SIG-M5 treated with dmso at 0.1 percent for 504 hours (cell line): Measurements from ENCODE around the gene TSHZ2.

ENCODE experiments used
- DNase-seq: peaks from one replicate; lab custom pipeline; 2025; ENCODE audit not compliant: unreplicated experiment; lab: John Stamatoyannopoulos, UW

The TSHZ2 gene

GRCh38 chr20:52994184-52994970, 22.2 kb downstream of the TSHZ2 start:
- no peak for DNase-seq

- no peak for DNase-seq
Observed at GRCh38 chr20:52996130-52996529, 24.0 kb downstream of the TSHZ2 start.

GRCh38 chr20:52996658-52997057, 24.5 kb downstream of the TSHZ2 start:
- no peak for DNase-seq

- DNase-seq, result no peak
Observed at GRCh38 chr20:52998268-52998667, 26.1 kb downstream of the TSHZ2 start.

DNA sequence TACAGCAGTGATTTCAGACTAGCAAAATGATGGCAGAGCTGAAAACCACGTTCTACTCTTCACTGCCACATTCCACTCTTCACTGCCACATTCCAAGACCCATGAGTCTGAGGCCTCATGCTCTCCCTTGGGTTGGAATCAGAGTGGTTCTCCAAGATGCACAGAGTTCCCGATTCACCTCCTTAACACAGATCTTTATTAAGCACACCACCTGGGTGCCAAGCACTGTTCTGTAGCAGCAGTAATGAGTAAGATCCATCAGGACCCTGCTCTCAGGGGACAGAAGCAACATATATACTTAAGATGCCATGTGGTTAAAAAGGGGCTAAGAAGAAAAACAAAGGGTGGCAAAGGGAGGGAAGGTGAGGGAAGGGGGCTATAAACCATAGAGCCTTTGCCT, 26.9 kb downstream of the TSHZ2 start:
- no peak for DNase-seq

- no peak for DNase-seq
Observed at GRCh38 chr20:53001498-53002301, 29.5 kb downstream of the TSHZ2 start.

DNA sequence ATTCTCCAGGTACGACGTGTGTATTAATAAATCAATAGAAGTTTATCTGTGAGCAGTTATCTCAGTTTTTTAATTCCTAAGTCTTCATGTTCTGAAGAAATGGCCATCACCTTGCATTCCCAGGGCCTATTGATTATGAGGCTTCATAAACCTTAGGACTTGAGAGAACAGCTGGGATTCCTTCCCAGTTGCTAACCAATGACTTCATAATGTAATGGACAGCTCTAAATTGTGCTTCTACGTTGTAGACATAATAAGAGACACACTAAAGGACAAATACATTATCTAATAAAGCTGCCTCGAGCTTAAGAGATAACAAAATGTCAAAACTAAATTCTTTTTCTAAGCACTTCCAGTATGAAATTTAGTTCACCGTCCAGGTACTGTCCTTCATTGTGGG, 30.6 kb downstream of the TSHZ2 start:
- DNase-seq, result no peak

DNA sequence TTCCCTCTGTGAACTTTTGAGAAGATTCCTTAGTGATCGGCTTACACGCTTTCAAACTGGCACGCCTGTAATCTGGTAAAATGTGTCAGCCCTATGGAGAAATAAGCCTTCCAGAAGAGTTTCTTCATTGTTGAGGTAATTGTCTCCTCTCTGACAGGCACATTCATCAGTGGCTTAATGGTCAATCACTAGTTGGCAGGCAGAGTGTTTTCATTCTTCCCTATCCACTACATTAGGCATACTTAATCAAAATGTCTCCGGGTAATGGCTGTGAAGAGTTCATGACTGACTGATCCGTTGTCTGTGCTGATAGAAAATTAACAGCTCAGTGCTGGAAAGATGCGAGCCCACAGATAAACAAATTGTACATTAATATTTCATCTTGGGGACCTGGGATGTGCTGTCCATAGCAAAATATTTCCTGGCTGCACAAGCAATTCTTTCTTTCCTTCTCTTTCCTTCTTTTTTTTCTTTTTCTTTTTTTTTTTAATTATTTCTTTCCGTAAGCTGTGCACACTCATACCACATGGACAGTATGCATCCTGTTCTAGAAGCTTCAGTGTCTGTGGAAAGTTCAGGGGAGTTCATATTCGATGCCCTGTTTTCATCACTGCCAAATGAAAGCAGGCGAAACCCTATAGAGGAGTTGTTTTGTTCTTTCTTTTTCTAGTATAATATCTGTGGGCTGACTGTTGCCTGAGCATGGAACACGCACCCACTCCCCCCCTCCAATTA, 31.4 kb downstream of the TSHZ2 start:
- no peak for DNase-seq

DNA sequence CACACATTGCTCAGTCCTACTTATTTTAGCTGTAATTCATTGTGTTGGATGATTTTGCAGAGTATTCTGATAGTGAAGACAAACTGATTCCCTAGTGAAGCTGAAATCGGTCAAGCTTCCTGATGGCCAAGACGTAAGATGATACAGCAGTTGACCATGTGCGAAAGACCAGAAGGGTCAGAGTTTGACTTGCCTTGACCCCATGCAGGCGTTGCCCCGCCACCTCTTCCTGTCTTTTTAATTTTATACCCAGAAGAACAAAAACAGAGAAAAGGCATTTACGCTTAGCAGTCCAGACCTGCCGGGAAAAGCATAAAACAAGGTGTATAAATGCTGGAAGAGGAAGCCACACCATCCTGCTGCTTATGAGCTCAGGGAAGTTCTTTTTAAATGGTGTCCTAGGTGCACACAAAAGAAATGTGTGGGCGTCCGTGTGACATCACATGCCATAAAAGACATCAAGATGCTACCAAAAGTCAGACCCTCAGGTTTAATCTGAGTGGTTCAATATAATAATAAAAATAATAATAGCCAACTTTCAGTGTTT, 32.2 kb downstream of the TSHZ2 start:
- no peak for DNase-seq

- no peak for DNase-seq
Observed at GRCh38 chr20:53009979-53010735, 38.0 kb downstream of the TSHZ2 start.

DNA sequence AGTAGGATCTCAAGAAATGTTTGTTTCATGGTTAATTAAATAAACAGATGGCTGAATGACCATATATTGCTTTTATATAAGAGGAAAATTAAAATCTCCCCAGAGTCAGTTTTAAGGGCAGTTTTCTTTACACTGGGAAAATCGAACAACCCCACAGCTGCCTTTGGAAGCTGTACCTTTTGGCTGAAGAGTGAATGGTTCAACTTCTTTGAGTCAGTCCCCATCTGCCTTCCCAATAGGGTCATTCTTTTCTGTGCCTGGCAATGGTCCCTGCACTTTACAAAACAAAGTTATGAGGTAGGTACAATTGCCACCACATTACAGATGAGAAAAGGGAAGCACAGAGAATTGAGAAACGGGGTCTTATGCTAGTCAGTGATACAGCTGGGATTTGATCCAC, 39.5 kb downstream of the TSHZ2 start:
- no peak for DNase-seq

GRCh38 chr20:53013183-53013582, 41.0 kb downstream of the TSHZ2 start:
- DNase-seq, result no peak

DNA sequence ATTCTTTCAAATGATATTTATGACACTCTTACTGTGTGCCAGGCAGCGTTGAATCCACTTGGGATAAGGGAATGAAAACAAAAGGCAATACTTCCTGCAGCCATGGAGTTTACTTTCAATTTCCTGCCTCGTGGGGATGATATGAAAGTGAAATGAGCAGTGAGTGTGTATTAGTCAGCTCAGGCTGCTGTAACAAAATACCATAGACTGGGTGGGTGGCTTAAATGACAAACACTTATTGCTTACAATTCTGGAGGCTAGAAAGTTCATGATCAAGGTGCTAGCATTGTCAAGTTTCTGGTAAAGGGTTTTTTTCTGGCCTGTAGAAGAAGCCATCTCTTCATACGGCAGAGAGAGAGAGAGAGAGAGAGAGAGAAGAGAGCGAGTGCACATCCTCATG, 41.7 kb downstream of the TSHZ2 start:
- no peak for DNase-seq

DNA sequence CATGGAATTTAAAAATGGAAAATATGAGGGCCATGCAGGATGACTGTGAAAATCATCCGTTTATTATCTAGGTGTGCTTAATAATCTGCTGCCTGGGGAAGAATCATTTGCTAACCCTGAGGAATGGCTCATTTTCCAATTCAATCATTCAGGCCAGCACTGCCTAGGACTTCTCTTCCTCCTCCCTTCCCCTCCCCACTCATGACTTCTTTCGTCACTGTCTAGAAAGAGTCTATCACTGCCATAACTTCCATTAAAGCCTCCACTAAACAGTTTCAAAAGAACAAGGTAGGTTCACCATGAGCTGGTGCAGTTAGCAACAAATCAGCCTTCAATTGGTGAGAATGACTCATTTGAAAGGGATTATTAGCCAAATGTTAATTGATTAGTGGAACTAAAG, 43.9 kb downstream of the TSHZ2 start:
- no peak for DNase-seq

DNA sequence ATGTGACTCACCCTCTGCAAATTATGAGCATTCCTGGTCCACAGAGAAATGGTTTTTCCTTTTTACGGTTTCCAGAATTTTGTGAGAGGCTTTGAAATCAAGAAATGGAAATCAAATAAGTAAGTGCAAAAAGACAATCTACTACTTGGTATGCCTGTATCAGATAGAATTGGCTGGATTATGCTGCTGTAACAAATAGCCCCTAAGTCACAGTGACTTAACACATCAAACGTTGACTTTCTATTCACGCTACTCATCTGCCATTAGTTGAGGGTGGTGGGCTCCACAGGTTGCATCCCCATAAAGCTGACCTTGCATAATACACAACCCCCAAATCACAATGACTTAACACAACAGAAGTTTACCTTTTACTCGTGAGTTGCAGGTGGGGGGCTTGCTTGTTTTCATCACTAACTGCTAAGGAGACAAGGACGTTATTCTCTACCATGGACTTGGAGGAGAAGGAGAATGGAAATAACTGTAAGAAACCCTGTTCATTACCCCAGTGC, 44.4 kb downstream of the TSHZ2 start:
- DNase-seq, result no peak

GRCh38 chr20:53017206-53017605, 45.0 kb downstream of the TSHZ2 start:
- no peak for DNase-seq

GRCh38 chr20:53019464-53019863, 47.3 kb downstream of the TSHZ2 start:
- DNase-seq, result no peak

- no peak for DNase-seq
Observed at GRCh38 chr20:53020376-53020775, 48.2 kb downstream of the TSHZ2 start.

DNA sequence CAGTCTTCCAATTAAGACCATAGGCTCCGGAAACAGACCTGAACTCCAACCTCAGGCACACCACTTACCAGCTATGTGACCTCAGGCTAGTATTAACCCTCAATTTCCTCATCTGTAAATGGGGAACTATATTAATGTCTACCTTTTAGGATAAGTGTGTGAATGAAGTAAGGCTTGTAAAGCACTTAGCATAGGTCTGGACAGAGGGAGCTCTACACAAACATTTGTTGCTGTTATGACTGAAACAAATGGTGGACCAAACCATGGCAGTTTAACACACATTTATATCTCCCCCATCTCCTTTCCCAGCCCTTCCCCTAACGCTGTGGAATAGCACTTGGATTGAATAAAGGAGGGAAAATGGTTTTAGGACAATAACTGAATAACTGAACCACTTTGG, 48.7 kb downstream of the TSHZ2 start:
- no peak for DNase-seq

GRCh38 chr20:53021934-53022333, 49.8 kb downstream of the TSHZ2 start:
- DNase-seq, result no peak
